ENCODE measurements around the gene B4GALNT2.
"Not testable (repeated sequence)": the region's sequence is repeated elsewhere in the genome, so short reads cannot be mapped to it uniquely, and the experiment has no call there.

The B4GALNT2 gene

DNA sequence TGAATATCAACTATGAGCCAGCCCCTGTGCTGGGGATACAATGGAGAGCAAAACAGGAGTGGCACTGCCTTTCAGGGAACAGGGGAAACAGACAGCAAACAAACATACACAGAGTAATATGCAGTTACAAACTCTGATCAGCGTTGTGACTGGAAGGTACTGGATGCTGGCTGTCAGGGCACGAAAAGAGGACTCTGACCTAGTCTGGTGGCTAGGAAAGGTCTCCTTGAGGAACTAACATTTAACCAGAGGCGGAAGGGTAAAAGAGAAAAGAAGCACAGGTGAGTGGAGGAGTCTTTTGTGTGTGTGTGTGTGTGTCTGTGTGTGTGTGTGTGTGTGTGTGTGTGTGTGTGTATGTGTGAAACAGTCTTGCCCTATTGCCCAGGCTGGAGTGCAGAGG is 12.4 kb upstream of the B4GALNT2 start:
- DNase-seq (ENCODE audit: low read depth): no peak

DNA sequence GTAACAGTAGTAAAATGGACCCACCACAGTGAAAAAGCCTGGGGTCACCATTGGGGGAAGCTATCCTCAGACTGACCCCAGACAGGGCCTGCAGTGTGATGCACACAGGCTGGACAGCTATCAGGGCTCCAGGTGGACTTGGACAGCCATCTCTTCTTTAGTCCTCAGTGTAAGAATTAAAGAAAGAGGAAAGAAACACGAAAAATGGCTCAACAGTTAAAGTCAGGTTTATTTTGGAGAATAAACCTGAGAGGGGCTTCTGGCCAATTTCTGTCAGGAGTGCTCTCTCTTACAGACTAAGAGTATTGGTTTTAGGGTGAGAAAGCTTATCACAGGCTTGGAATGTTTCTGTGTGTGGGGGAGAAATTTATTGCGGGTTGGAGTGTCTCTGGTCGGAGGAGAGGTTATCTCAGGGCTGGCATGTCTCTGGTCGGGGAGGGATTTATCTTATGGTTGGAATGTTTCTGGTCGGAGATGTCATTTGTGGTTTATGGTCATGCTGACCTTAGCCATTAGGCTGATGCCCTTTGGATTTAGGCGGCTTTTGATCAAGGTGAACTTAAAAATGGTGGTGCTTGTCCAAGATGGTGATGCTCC is 10.8 kb upstream of the B4GALNT2 start:
- no peak for DNase-seq (ENCODE audit: low read depth)

DNA sequence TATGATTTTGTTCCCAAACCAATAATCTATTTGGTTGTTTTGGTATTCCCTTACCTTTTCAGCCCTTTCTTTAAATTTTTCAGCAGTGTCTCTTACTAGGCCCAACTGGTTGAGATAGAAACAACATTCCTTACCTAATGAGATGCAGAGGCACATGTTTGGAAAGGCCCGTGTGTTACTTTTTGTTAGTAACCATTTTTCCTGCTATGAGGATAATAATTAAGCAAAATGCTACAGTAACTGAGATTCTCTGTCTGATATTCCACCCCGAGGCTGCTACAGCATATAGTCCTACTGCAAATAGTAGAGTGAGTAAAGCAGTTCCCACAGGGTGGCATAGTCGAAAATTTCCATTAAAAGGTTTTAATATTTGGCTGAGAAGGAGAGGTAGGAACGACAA is 10.0 kb upstream of the B4GALNT2 start:
- DNase-seq (ENCODE audit: low read depth): no peak

DNA sequence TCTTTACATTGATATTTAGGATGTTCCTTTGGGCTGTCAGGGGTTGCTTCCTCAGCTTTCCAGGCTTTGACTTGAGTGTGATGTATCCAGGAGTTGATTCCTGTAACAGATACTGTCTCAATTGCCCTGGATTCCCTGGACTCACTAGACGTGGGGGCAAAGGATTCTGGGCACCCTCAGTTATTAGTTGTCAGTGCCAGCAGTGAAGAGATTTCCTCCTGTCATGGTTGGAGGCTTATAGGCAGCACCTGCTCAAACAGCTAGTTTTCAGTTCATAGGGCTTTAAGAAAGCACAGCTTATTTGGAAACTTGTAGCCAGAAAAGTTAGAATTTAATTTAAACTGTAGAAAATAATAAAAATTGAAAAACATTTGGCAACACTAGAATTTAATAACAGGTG is 9.5 kb upstream of the B4GALNT2 start:
- no peak for DNase-seq (ENCODE audit: low read depth)

DNA sequence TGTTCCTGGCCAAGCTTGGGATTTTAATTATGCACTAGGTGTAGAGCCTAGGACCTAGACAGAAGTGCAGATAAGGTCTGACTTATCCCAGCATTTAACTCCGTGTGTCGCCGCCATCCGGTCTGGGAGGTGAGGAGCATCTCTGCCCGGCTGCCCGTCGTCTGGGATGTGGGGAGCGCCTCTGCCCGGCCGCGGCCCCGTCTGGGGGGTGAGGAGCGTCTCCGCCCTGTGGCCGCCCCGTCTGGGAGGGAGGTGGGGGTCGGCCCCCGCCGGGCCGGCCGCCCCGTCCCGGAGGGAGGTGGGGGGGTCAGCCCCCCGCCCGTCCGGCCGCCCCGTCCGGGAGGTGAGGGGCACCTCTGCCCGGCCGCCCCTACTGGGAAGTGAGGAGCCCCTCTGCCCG is 7.1 kb upstream of the B4GALNT2 start:
- DNase-seq (ENCODE audit: low read depth): no peak

DNA sequence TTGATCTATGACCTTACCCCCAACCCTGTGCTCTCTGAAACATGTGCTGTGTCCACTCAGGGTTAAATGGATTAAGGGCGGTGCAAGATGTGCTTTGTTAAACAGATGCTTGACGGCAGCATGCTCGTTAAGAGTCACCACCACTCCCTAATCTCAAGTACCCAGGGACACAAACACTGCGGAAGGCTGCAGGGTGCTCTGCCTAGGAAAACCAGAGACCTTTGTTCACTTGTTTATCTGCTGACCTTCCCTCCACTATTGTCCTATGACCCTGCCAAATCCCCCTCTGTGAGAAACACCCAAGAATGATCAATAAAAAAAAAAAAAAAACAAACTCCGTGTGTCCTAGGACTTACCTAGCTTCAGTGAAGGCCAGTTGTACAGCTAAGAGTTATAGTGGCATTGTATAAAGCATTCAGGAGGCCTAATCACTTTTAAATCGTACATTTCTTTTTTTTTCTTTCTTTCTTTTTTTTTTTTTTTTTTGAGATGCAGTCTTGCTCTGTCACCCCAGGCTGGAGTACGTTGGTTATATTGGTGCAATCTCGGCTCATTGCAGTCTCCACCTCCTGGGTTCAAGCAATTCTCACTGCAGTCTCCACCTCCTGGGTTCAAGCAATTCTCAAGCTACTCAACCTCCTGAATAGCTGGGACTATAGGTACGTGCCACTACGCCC is 6.2 kb upstream of the B4GALNT2 start:
- not testable (repeated sequence) for DNase-seq (ENCODE audit: low read depth)

DNA sequence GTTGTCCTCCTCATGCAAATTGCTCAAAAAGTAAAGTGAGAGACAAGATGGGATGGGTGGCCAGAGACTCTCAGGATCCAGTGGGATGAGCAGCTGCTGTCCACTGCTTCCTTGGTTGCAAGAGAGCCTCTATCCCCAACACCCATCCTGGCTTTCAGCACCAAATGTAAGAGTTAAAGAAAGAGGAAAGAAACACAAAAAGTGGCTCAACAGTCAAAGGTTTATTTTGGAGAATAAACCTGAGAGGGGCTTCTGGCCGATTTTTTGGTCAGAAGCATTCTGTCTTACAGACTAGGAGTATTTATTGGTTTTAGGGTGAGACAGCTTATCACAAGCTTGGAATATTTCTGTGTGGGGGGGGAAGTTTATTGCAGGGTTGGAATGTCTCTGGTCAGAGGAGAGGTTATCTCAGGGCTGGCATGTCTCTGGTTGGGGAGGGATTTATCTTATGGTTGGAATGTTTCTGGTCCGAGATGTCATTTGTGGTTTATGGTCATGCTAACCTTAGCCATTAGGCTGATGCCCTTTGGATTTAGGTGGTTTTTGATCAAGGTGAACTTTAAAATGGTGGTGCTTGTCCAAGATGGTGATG is 3.1 kb upstream of the B4GALNT2 start:
- DNase-seq (ENCODE audit: low read depth): not testable (repeated sequence)

DNA sequence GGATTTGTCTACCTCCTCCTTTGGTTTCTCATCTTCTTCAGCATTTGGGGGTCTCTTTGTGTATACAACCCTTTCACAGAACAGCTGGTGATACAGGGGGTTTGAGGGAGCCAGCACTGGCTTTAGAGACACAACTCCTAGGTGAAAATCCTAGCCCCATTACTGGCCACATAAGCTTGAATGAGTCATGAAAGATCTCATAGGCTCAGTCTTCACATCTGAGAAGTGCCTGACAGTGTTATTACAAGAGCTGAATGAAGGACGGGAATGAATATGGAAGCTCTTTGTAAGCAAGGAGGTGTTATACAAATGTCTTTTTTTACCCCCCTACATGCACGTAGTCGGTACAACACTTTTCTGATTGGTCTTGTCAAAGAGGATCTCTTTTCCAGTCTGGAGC is 1.7 kb upstream of the B4GALNT2 start:
- no peak for DNase-seq (ENCODE audit: low read depth)

DNA sequence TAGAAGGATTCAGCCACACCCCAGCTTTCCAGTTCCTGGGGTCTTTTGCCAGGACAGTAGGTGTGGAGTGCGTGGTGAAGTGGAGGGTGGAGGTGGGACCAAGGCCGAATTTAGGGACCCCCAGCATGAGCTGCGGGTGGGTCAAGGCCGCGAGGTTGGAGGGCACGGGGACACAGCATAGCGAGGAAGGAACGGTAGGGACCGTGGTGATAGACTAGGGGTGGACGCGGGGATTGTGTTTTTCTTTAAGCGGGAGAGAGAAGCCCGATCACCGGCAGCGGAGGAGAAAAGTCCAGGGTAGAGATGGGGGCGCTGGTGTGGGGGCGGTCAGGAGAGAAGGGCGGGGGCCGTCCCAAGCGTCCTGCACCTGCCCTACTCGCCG is 261 bp upstream of the B4GALNT2 start:
- no peak for DNase-seq (ENCODE audit: low read depth)

DNA sequence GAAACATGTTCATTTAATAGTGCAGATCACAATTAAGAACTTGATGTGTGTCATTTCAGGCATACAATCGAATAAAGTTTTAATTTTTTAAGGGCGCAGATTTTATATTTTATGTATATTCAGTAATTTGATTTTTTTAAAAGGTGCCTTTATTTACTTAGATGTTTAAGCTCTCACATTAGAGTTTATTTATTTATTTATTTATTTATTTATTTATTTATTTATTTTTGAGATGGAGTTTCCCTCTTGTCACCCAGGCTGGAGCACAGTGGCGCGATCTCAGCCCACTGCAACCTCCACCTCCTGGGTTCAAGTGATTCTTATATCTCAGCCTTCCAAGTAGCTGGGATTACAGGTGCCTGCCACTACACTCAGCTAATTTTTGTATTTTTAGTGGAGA is 3.8 kb downstream of the B4GALNT2 start:
- DNase-seq (ENCODE audit: low read depth): no peak

DNA sequence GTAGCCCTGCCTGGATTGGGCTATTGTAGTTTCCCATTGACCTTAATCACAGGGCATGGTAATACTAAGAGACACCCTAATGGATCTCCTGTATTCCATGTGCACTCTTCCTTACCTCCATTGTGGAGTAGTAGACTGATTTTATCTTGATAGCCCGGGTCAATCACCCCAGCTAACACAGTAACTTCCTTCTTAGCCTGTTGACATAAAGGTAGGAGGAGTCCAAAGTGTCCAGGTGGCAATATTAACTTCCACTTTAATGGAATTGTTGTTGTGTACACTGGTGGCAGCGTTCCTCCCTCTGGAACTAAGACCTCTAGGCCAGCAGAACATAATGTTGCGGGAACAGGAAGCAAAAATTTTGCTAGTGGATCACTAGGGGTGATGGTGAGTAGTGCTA is 13.1 kb downstream of the B4GALNT2 start:
- not testable (repeated sequence) for DNase-seq (ENCODE audit: low read depth)

DNA sequence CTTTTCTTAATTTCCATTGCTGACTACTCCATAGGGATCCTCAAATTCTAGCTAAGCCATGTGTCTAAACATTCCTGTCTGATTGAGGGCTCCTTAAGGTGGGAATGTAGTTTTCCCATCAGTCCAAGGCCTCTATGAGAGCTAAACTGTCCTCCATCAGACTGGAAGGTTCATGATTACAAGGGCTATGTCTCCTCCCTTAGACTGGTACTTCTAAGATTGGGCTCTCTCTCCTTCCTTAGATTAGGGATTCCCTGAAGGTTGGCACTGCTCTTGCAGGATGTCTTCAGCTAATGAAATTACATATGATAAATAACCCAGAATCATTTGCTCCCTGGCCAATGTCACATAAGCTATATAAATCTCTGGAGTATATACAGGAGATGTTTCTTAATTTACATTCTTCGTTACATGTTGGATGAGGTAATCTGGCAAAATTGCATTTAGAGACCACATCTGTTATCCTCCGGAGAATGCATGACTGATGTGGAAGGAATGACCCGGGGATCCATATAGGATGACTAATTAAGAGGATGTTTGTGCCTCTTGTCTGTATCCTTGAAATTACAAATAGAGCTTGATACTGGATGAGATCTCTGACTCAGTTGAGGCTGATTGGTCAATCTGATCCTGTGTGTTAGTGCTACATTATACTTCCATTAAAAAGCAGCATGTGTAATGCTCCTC is 14.2 kb downstream of the B4GALNT2 start:
- DNase-seq (ENCODE audit: low read depth): no peak

DNA sequence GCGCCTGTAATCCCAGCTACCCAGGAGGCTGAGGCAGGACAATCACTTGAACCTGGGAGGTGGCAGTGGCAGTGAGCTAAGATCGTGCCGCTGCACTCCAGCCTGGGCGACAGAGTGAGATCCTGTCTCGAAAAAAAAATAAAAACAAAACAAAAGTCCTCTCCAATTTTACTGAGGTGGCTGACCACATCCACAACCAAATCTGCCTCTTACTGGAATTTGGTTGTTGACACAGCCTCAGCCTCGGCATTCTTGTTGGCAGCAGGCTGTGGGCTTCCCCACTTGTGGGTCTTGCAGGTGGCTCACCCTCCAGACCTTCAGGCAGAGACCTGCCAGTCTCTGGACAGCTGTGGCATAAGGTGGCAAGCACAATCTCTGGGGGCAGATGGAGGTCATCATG is 15.6 kb downstream of the B4GALNT2 start:
- no peak for DNase-seq (ENCODE audit: low read depth)

DNA sequence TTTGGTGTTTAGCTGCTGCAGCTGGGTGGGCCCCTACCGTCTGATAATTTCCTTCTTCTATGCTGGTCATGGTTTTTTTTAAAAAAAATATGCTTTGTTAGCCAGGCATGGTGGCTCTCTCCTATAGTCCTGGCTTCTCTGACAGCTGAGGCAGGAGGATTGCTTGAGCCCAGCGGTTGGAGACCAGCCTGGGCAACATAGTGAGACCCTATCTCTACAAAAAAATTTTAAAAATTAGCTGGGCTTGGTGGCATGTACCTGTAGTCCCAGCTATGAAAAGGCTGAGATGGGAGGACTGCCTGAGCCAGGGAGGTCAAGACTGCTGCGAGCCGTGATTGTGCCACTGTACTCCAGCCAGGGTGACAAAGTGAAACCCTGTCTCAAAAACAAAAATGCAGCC is 19.4 kb downstream of the B4GALNT2 start:
- no peak for DNase-seq (ENCODE audit: low read depth)

DNA sequence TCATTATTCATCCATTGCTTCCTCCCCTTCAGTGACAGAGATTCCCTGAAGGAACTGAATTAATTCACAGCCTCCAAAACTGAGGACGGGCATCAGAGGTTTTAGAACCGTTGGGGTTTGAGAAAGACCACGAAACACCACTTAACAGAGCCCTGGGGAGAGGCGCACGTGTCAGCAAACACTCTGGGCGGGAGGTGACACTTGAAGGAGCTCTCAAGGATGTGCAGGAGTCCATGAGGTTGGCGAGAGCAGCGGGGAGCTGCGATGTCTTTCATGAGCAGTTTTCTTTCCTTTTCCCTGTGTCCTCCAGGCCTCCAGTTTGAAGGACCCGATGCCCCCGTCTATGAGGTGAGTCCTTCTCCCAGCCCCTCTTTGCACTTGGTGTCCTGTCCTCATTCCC is 23.7 kb downstream of the B4GALNT2 start:
- DNase-seq (ENCODE audit: low read depth): no peak

DNA sequence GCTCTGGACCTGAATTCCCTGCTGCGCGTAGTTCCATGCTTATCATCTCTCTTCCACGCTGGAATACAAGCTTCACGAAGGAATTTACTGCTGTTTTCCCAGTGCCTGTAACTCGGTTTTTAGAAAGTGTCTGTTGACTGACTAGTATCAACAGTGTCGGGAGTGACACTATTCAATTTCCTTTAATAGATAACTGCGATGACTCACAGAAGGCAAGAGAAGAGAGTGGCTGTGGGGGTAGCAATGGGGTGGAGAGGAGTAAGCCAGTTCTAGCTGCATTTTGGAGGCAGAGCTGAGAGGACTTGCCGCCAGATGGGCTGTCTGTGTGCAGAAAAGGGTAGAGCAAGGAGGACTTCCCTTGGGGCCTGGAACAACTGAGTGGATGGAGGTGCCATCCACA is 25.2 kb downstream of the B4GALNT2 start:
- DNase-seq (ENCODE audit: low read depth): no peak

DNA sequence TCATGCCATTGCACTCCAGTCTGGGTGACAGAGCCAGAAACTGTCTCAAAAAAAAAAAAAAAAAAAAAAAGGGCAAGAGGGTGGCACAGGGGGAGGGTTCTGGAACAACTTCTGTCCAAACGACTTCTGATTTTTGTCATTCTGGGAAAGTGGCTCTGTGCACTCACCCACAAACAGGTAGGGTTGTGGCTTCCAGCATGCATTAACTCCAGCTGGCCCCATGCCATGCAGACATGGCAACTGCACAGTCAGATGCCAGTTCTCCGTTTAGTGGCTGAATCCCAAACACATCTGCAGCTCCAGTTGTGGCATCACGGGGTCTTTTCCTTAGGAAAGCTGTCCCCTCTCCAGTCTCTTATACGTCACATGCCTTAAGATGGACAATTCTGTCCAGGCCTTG is 30.3 kb downstream of the B4GALNT2 start:
- no peak for DNase-seq (ENCODE audit: low read depth)

DNA sequence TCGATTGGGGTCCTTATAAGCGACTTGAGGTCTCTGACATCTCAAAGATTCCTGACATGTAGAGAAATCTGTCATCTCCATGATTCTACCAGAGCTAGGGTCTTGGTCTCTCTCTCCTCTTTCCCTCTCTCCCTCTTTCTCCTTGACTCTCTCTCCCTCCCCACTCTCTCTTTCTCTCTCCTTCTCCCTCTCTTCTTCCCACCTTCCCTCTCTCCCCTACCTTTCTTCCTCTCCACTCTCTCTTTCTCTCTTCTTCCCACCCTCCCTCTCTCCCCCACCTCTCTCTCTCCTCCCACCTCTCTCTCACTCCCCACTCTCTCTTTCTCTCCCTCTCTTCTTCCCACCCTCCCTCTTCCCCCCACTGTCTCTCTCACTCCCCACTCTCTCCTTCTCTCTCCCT is 32.6 kb downstream of the B4GALNT2 start:
- no peak for DNase-seq (ENCODE audit: low read depth)

DNA sequence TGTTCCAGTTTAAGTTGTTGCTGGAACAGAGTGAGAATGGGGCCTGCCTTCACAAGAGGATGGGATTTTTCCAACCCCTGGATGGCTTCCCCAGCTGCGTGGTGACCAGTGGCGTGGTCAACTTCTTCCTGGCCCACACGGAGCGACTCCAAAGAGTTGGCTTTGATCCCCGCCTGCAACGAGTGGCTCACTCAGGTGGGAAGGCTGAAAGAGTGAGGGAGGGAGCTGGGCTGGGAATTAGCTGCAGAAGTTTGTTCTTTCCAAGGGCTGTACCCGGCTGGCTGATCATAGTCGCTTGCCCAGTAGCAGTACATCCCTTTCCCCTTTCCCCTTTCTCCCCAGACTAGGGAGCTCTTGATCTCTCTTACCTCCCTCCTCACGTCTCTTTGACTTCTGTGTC is 36.1 kb downstream of the B4GALNT2 start:
- DNase-seq (ENCODE audit: low read depth): no peak

DNA sequence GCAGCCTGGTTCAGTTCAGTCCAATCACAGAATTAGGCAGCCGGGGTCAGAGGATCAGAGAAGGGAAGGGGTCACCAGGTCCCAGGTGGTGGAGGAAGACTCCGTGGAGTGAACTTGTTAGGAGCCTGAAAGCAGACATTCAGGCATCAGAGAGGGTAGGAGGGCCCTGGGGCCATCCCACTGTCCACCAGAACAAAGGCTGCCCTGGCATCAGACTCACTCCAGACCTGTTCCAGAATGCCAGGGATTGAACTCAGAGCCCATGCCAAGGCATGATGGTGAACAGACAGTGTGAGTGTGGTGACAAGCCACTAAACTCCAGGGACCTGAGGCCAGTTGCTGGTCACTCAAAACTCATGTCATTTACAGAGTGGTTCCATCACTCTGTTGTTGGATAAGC is 37.6 kb downstream of the B4GALNT2 start:
- no peak for DNase-seq (ENCODE audit: low read depth)

DNA sequence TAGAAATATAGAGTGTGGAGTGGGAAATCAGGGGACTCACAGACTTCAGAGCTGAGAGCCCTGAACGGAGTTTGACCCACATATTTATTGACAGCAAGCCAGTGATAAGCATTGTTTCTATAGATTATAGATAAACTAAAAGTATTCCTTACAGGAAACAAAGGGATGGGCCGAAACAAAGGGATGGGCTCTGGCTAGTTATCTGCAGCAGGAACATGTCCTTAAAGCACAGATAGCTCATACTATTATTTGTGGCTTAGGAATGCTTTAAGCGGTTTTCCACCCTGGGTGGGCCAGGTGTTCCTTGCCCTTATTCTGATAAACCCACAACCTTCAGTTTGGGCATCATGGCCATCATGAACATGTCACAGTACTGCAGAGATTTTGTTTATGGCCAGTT is 38.1 kb downstream of the B4GALNT2 start:
- DNase-seq (ENCODE audit: low read depth): not testable (repeated sequence)

DNA sequence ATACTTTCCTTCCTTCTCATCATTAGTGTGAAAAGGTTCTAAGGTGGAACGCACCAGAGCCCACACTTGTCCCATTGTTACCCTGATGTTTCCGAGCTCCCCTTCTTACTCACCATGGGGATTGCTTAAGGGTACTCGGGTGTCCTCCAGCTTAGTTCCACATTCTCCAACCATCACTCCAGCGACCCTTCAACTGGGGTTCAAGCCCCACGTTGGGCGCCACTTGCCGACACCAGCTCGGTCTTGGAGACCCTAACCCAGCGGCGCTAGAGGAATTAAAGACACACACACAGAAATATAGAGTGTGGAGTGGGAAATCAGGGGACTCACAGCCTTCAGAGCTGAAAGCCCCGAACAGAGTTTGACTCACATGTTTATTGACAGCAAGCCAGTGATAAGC is 43.4 kb downstream of the B4GALNT2 start:
- DNase-seq (ENCODE audit: low read depth): not testable (repeated sequence)

DNA sequence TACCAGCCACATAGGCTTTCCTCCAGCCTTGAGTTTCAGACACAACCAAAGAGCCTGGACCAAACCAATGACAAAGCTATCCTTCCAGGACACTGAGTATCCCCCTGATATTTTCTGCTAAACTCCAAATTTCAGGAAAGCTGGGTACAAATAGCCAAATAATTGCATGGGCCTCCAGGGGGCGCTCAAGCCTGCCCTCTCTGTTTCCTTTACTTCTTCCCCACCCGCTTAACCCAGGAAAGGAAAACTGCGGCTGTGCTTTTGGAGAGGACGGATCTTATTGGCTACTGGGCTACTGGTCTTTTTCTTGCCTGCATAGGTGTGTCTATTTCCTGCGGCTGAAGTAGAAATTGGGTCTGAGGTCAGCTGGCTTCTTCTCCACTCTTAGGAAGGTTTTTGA is 47.7 kb downstream of the B4GALNT2 start:
- peak; percentile 42 for DNase-seq (ENCODE audit: low read depth)
